Mammary epithelial cell (primary cell): ENCODE results near the gene ZFYVE16.

ENCODE experiments used
- CTCF ChIP-seq, 2 donors: IDR thresholded peaks in 1 of 2; conservative IDR thresholded peaks in 1 of 2; 2 replicates each; pipeline ENCODE4 v1.5.1; 2011 to 2012; ENCODE audit warnings: inconsistent platforms in 2 of 2, low read length in 2 of 2, mild to moderate bottlenecking in 2 of 2, control low read depth in 1 of 2, low read depth in 1 of 2; ENCODE audit not compliant: insufficient read depth in 1 of 2; ENCODE audit errors: extremely low read depth in 1 of 2
- EZH2 ChIP-seq: IDR thresholded peaks from 2 replicates; pipeline ENCODE4 v1.6.1; 2012; ENCODE audit warnings: low read length, inconsistent platforms, borderline replicate concordance

- no peak for TF ChIP-seq CTCF (conservative IDR thresholded peaks at IDR 0.05 in 1 of 2, IDR thresholded peaks at IDR 0.05 in 1 of 2; ENCODE audit: extremely low read depth in 1 of 2, insufficient read depth in 1 of 2, low read depth in 1 of 2, low read length in 2 of 2)
- no peak for TF ChIP-seq EZH2
These were observed 6.2 kb downstream of the ZFYVE16 start for GRCh38 chr5:80414113-80414512.
